CD14-positive monocyte (primary cell): Measurements from ENCODE around the gene LTBP1. TPM values are rescaled to one million over a fixed set of nuclear protein-coding genes. Genes with fewer than 3 reads are reported as not detected.

Experiments
- DNase-seq, 3 donors: peaks; one replicate each; pipeline ENCODE4 v3.0.0-alpha.2; 2011 to 2022
- H2AFZ ChIP-seq: 2 replicates; pipeline ENCODE4 v1.6.0; 2012; ENCODE audit warnings: mild to moderate bottlenecking, low read depth, low read length, inconsistent platforms; ENCODE audit not compliant: insufficient read depth, poor library complexity, severe bottlenecking
- H3K27ac ChIP-seq, 2 donors: 1 replicate in 1 of 2; 2 replicates in 1 of 2; pipeline ENCODE4 v1.5.1; 2012 to 2013; ENCODE audit warnings: low read length in 2 of 2, control low read depth in 1 of 2, inconsistent platforms in 1 of 2, low read depth in 1 of 2, mild to moderate bottlenecking in 1 of 2
- H3K27me3 ChIP-seq, 2 donors: one replicate each; pipeline versions ENCODE4 v1.6.0 to v1.6.1; 2011 to 2013; ENCODE audit warnings: low read length in 2 of 2; ENCODE audit not compliant: control insufficient read depth in 2 of 2, insufficient read depth in 2 of 2
- H3K36me3 ChIP-seq, 2 donors: replicated peaks in 1 of 2; 1 replicate in 1 of 2; 2 replicates in 1 of 2; pipeline versions ENCODE4 v1.5.1 to v1.6.1; 2012 to 2013; ENCODE audit warnings: low read length in 2 of 2, control low read depth in 1 of 2, inconsistent platforms in 1 of 2, mild to moderate bottlenecking in 1 of 2; ENCODE audit not compliant: insufficient read depth in 2 of 2, control insufficient read depth in 1 of 2
- H3K4me1 ChIP-seq, 2 donors: 1 replicate in 1 of 2; 2 replicates in 1 of 2; pipeline versions ENCODE4 v1.5.1 to v1.6.1; 2012 to 2013; ENCODE audit warnings: low read length in 2 of 2, control low read depth in 1 of 2, inconsistent platforms in 1 of 2, mild to moderate bottlenecking in 1 of 2, moderate library complexity in 1 of 2; ENCODE audit not compliant: insufficient read depth in 2 of 2, control insufficient read depth in 1 of 2
- H3K4me2 ChIP-seq: replicated peaks from 2 replicates; pipeline ENCODE3; 2012; ENCODE audit warnings: low read length, moderate library complexity, mild to moderate bottlenecking; ENCODE audit not compliant: poor library complexity, severe bottlenecking; ENCODE audit errors: extremely low read depth
- H3K4me3 ChIP-seq, 3 experiments: fragments of 200-600 bp in 1 of 3; sonication (generic) in 1 of 3; replicated peaks in 1 of 3; 1 replicate in 2 of 3; 2 replicates in 1 of 3; pipeline ENCODE4 v1.5.1; 2011 to 2013; ENCODE audit warnings: low read length in 3 of 3, mild to moderate bottlenecking in 3 of 3, control low read depth in 2 of 3, low read depth in 2 of 3, inconsistent platforms in 1 of 3, moderate library complexity in 1 of 3
- H3K79me2 ChIP-seq: 2 replicates; pipeline ENCODE4 v1.6.0; 2012; ENCODE audit warnings: mild to moderate bottlenecking, control low read depth, inconsistent platforms, low read length, moderate library complexity; ENCODE audit not compliant: insufficient read depth
- H3K9ac ChIP-seq: 2 replicates; pipeline ENCODE4 v1.6.0; 2017; ENCODE audit warnings: low read length, mild to moderate bottlenecking; ENCODE audit not compliant: insufficient read depth, poor library complexity, severe bottlenecking
- H3K9me3 ChIP-seq, 2 donors: replicated peaks in 1 of 2; 1 replicate in 1 of 2; 2 replicates in 1 of 2; pipeline versions ENCODE4 v1.5.1 to v1.6.1; 2012 to 2013; ENCODE audit warnings: low read length in 2 of 2, control low read depth in 1 of 2; ENCODE audit not compliant: control insufficient read depth in 1 of 2, insufficient read depth in 1 of 2
- H4K20me1 ChIP-seq: 2 replicates; pipeline ENCODE4 v1.6.0; 2012; ENCODE audit warnings: mild to moderate bottlenecking, low read length, control low read depth, moderate library complexity; ENCODE audit not compliant: insufficient read depth
- H3K27ac Mint-ChIP-seq, 7 donors: one replicate each; pipeline ENCODE4 v1.8.0; 2020; ENCODE audit warnings: mild to moderate bottlenecking in 7 of 7, mixed read lengths in 7 of 7, moderate library complexity in 6 of 7, inconsistent platforms in 2 of 7
- H3K27me3 Mint-ChIP-seq, 3 donors: one replicate each; pipeline ENCODE4 v1.8.0; 2021 to 2022; ENCODE audit warnings: low read depth in 3 of 3, mild to moderate bottlenecking in 3 of 3, mixed read lengths in 3 of 3, moderate library complexity in 3 of 3, inconsistent platforms in 1 of 3
- H3K36me3 Mint-ChIP-seq, 2 donors: one replicate each; pipeline ENCODE4 v1.8.0; 2020; ENCODE audit warnings: mixed read lengths in 2 of 2, inconsistent platforms in 1 of 2, mild to moderate bottlenecking in 1 of 2
- H3K4me1 Mint-ChIP-seq: one replicate; pipeline ENCODE4 v1.8.0; 2020; ENCODE audit warnings: mild to moderate bottlenecking, mixed read lengths
- H3K4me3 Mint-ChIP-seq, 2 donors: one replicate each; pipeline ENCODE4 v1.8.0; 2020; ENCODE audit warnings: mild to moderate bottlenecking in 2 of 2, mixed read lengths in 2 of 2, moderate library complexity in 1 of 2
- H3K9me3 Mint-ChIP-seq, 7 donors: one replicate each; pipeline ENCODE4 v1.8.0; 2020 to 2022; ENCODE audit warnings: mixed read lengths in 7 of 7, mild to moderate bottlenecking in 6 of 7, moderate library complexity in 6 of 7, inconsistent platforms in 2 of 7
- WGBS: methylation state at CpG from one replicate; pipeline ENCODE4 v1.1.5; 2013; ENCODE audit warnings: missing lambda C conversion rate; ENCODE audit not compliant: insufficient coverage; 5-methylcytosine and 5-hydroxymethylcytosine counted together
- intact Hi-C, 2 donors: fragments of 100-400 bp; cut with micrococcal nuclease; formaldehyde crosslinking; loops; one replicate each; pipeline versions ENCODE4 v1.15.0 to v1.15.1; 2023
- polyA plus RNA-seq, 3 donors: library from polyadenylated mRNA; depleted of rRNA in 1 of 3; unstranded in 2 of 3; stranded (reverse) in 1 of 3; fragments of 300-500 nt in 2 of 3; fragments of >200 nt in 1 of 3; fragmentation: Illumina TruSeq in 2 of 3; gene quantifications; 1 replicate in 2 of 3; 2 replicates in 1 of 3; pipeline ENCODE4 v1.2.3, GENCODE V29; 2012 to 2021
- TF ChIP-seq, protein P1 (sequence below): fragments of 200-600 bp; IDR thresholded peaks from one replicate; pipeline ENCODE4 v1.8.0; 2022; ENCODE audit warnings: antibody characterized with exemption, mild to moderate bottlenecking

Gene LTBP1
- polyA plus RNA-seq, 3 donors: 0.18 to 0.24 TPM; not detected in 1

GRCh38 chr2:33013684-33014110 lies 66.9 kb downstream of the LTBP1 start:
- Histone ChIP-seq H3K36me3 (no peaks in the 10 kb centered on the region), H3K27me3 (no peaks in the 10 kb centered on the region), H2AFZ (no peak overlapping the region), H3K9me3 (no peaks in the 10 kb centered on the region), H3K27ac (no peak overlapping the region), H3K9ac (no peak overlapping the region), H3K79me2 (no peaks in the 10 kb centered on the region), H3K4me2 (no peak overlapping the region), H3K4me1 (no peaks in the 10 kb centered on the region), H4K20me1 (no peaks in the 10 kb centered on the region), H3K4me3 (no peak overlapping the region)
- Mint-ChIP-seq H3K9me3 (peaks cover 0 to 3% (median 0%) of the 10 kb centered on the region in 7 donors), H3K4me3 (no peak overlapping the region), H3K4me1 (no peaks in the 10 kb centered on the region), H3K36me3 (no peaks in the 10 kb centered on the region), H3K27me3 (peaks cover 0 to 3% (median 0%) of the 10 kb centered on the region in 3 donors), H3K27ac (no peak overlapping the region)
- no CpG with 5 or more reads among the region's 3 CpGs for WGBS
- TF ChIP-seq, protein P1, sequence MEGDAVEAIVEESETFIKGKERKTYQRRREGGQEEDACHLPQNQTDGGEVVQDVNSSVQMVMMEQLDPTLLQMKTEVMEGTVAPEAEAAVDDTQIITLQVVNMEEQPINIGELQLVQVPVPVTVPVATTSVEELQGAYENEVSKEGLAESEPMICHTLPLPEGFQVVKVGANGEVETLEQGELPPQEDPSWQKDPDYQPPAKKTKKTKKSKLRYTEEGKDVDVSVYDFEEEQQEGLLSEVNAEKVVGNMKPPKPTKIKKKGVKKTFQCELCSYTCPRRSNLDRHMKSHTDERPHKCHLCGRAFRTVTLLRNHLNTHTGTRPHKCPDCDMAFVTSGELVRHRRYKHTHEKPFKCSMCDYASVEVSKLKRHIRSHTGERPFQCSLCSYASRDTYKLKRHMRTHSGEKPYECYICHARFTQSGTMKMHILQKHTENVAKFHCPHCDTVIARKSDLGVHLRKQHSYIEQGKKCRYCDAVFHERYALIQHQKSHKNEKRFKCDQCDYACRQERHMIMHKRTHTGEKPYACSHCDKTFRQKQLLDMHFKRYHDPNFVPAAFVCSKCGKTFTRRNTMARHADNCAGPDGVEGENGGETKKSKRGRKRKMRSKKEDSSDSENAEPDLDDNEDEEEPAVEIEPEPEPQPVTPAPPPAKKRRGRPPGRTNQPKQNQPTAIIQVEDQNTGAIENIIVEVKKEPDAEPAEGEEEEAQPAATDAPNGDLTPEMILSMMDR: no peak
- intact Hi-C loops: no loop called here
- no peak for DNase-seq

DNA sequence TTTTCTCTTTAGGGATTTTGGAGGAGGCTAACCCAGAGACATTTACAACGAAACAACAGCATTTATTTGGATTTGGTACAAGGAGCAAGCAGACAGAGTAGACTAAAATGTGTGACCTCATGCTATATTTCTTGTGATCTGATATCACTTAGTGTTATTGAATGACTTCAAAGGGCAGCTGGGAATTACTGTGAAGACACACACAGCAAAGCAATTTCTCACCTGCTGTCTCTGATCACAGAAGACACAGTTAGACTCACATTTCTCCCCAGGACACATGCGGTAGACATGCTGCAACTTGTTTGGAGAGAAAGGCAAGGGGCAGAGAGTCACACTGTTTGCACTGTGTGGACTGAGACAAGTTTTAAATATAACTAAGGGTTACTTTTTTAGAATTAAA lies 67.5 kb downstream of the LTBP1 start:
- TF ChIP-seq, protein P1: no peak
- Histone ChIP-seq H3K9ac (no peak overlapping the region), H3K27ac (no peak overlapping the region), H3K9me3 (no peaks in the 10 kb centered on the region), H3K79me2 (no peaks in the 10 kb centered on the region), H3K4me3 (no peak overlapping the region), H3K36me3 (no peaks in the 10 kb centered on the region), H4K20me1 (no peaks in the 10 kb centered on the region), H3K4me2 (no peak overlapping the region), H3K27me3 (no peaks in the 10 kb centered on the region), H2AFZ (no peak overlapping the region), H3K4me1 (no peaks in the 10 kb centered on the region)
- H3K27ac Mint-ChIP-seq: no peak overlapping the region
- H3K9me3 Mint-ChIP-seq: peaks cover 0 to 3% (median 0%) of the 10 kb centered on the region in 7 donors
- no peaks in the 10 kb centered on the region for H3K4me1 Mint-ChIP-seq
- H3K36me3 Mint-ChIP-seq: no peaks in the 10 kb centered on the region
- WGBS: no CpG with 5 or more reads among the region's 2 CpGs
- H3K4me3 Mint-ChIP-seq: no peak overlapping the region
- intact Hi-C loops: no loop called here
- peaks cover 0 to 2% (median 0%) of the 10 kb centered on the region in 3 donors for H3K27me3 Mint-ChIP-seq
- no peak for DNase-seq
